Mesenchymal stem cell (in vitro differentiated cells and primary cell): ENCODE results near the gene TMEM179. TPM values are rescaled to one million over a fixed set of nuclear protein-coding genes. Genes with fewer than 3 reads are reported as not detected.
"Not testable (repeated sequence)": the region's sequence is repeated elsewhere in the genome, so short reads cannot be mapped to it uniquely, and the experiment has no call there.

Experiments used
- DNase-seq: peaks from one replicate; pipeline ENCODE4 v3.0.0-alpha.2; 2013
- H2AFZ ChIP-seq: one replicate; pipeline ENCODE4 v1.6.1; 2013; ENCODE audit warnings: low read depth, mild to moderate bottlenecking, control low read depth, inconsistent platforms, low read length, moderate library complexity
- H2AK5ac ChIP-seq: 2 replicates; pipeline ENCODE4 v1.6.1; 2013; ENCODE audit warnings: low read length, moderate library complexity, mild to moderate bottlenecking, inconsistent platforms; ENCODE audit not compliant: severe bottlenecking
- H2BK120ac ChIP-seq: one replicate; pipeline ENCODE4 v1.6.1; 2013; ENCODE audit warnings: low read depth, mild to moderate bottlenecking, inconsistent platforms, low read length, moderate library complexity
- H2BK12ac ChIP-seq, 2 experiments: one replicate each; pipeline ENCODE4 v1.6.1; 2013; ENCODE audit warnings: inconsistent platforms in 2 of 2, low read length in 2 of 2, mild to moderate bottlenecking in 2 of 2, moderate library complexity in 2 of 2, control low read depth in 1 of 2
- H2BK15ac ChIP-seq: one replicate; pipeline ENCODE4 v1.6.1; 2013; ENCODE audit warnings: mild to moderate bottlenecking, low read depth, inconsistent platforms; ENCODE audit not compliant: poor library complexity, severe bottlenecking
- H2BK5ac ChIP-seq: 2 replicates; pipeline ENCODE4 v1.6.1; 2013; ENCODE audit warnings: low read depth, mild to moderate bottlenecking, low read length, control low read depth, inconsistent platforms; ENCODE audit not compliant: poor library complexity, severe bottlenecking
- H3K14ac ChIP-seq, 2 experiments: one replicate each; pipeline ENCODE4 v1.6.1; 2013; ENCODE audit warnings: inconsistent platforms in 2 of 2, low read length in 2 of 2, control low read depth in 1 of 2, mild to moderate bottlenecking in 1 of 2, moderate library complexity in 1 of 2
- H3K18ac ChIP-seq, 2 experiments: one replicate each; pipeline ENCODE4 v1.6.1; 2013; ENCODE audit warnings: inconsistent platforms in 2 of 2, low read length in 2 of 2, control low read depth in 1 of 2, low read depth in 1 of 2, mild to moderate bottlenecking in 1 of 2
- H3K23ac ChIP-seq, 2 experiments: one replicate each; pipeline ENCODE4 v1.6.1; 2013; ENCODE audit warnings: inconsistent platforms in 2 of 2, low read length in 2 of 2, mild to moderate bottlenecking in 2 of 2, moderate library complexity in 2 of 2, control low read depth in 1 of 2
- H3K27ac ChIP-seq: 2 replicates; pipeline ENCODE4 v1.5.1; 2013; ENCODE audit warnings: mild to moderate bottlenecking, moderate library complexity, low read length, control low read depth, inconsistent platforms; ENCODE audit not compliant: poor library complexity, severe bottlenecking
- H3K27me3 ChIP-seq, 2 experiments: 2 replicates each; pipeline versions ENCODE4 v1.6.1 to v1.7.0; 2013; ENCODE audit warnings: low read length in 2 of 2, mild to moderate bottlenecking in 2 of 2, moderate library complexity in 2 of 2, control low read depth in 1 of 2, inconsistent platforms in 1 of 2; ENCODE audit not compliant: control insufficient read depth in 1 of 2, insufficient read depth in 1 of 2
- H3K36me3 ChIP-seq, 2 experiments: 2 replicates each; pipeline versions ENCODE4 v1.6.1 to v1.7.0; 2013; ENCODE audit warnings: low read length in 2 of 2, control low read depth in 1 of 2, inconsistent platforms in 1 of 2, low read depth in 1 of 2, mild to moderate bottlenecking in 1 of 2; ENCODE audit not compliant: insufficient read depth in 2 of 2, control insufficient read depth in 1 of 2
- H3K4ac ChIP-seq, 2 experiments: one replicate each; pipeline ENCODE4 v1.6.1; 2013; ENCODE audit warnings: inconsistent platforms in 2 of 2, low read length in 2 of 2, mild to moderate bottlenecking in 2 of 2, moderate library complexity in 2 of 2, control low read depth in 1 of 2, low read depth in 1 of 2
- H3K4me1 ChIP-seq: 2 replicates; pipeline ENCODE4 v1.6.1; 2013; ENCODE audit warnings: low read depth, low read length, control low read depth; ENCODE audit not compliant: control insufficient read depth, insufficient read depth
- H3K4me2 ChIP-seq: 2 replicates; pipeline ENCODE4 v1.6.1; 2013; ENCODE audit warnings: low read length, mild to moderate bottlenecking, inconsistent platforms; ENCODE audit not compliant: poor library complexity, severe bottlenecking
- H3K4me3 ChIP-seq, 2 experiments: 2 replicates each; pipeline versions ENCODE4 v1.5.1 to v1.7.0; 2013; ENCODE audit warnings: low read length in 2 of 2, mild to moderate bottlenecking in 2 of 2, control low read depth in 1 of 2, low read depth in 1 of 2; ENCODE audit not compliant: insufficient read depth in 1 of 2
- H3K79me1 ChIP-seq: replicated peaks from 2 replicates; pipeline ENCODE4 v1.6.1; 2013; ENCODE audit warnings: mild to moderate bottlenecking, control low read depth, low read length, inconsistent platforms; ENCODE audit not compliant: poor library complexity, severe bottlenecking
- H3K9ac ChIP-seq: 2 replicates; pipeline ENCODE4 v1.7.0; 2013; ENCODE audit warnings: mild to moderate bottlenecking, low read length, moderate library complexity
- H3K9me3 ChIP-seq: 2 replicates; pipeline ENCODE4 v1.7.0; 2013; ENCODE audit warnings: mild to moderate bottlenecking, low read length; ENCODE audit not compliant: control insufficient read depth
- H4K8ac ChIP-seq: one replicate; pipeline ENCODE4 v1.6.1; 2013; ENCODE audit warnings: inconsistent platforms, mild to moderate bottlenecking, low read length, moderate library complexity
- H4K91ac ChIP-seq: one replicate; pipeline ENCODE4 v1.6.1; 2013; ENCODE audit warnings: mild to moderate bottlenecking, low read length, inconsistent platforms
- WGBS: methylation state at CpG from one replicate; pipeline ENCODE4 v1.1.7; 2013; ENCODE audit warnings: mixed read lengths; 5-methylcytosine and 5-hydroxymethylcytosine counted together
- polyA plus RNA-seq, 2 experiments: library from polyadenylated mRNA; stranded (reverse); fragments of 200-250 nt; gene quantifications; one replicate each; pipeline ENCODE4 v1.2.3, GENCODE V29; 2013

The TMEM179 gene
- not detected for polyA plus RNA-seq (2013, experiment 1 of 2)
- not detected for polyA plus RNA-seq (2013, experiment 2 of 2)

GRCh38 chr14:104604458-104605449 lies at the start of gene TMEM179:
TSS of gene TMEM179 (minus strand) at chr14:104604772. CDS start at chr14:104604741, 31 bp downstream.
- H3K27me3 ChIP-seq: peaks cover 53 to 69% of the 10 kb centered on the region in 2 experiments
- 11% methylated on average over 77 of the region's 91 CpGs for WGBS
- peak within 1 kb of the TSS; percentile 27 for H3K4me2 ChIP-seq
- H3K79me1 ChIP-seq: no peaks in the 10 kb centered on the region
- H3K36me3 ChIP-seq: no peaks in the 10 kb centered on the region
- no peak within 1 kb of the TSS for H4K91ac ChIP-seq
- no peak within 1 kb of the TSS for H3K23ac ChIP-seq
- H3K18ac ChIP-seq: no peak within 1 kb of the TSS
- H3K9ac ChIP-seq: no peak within 1 kb of the TSS
- H3K4ac ChIP-seq: no peak within 1 kb of the TSS
- H2AFZ ChIP-seq: no peak within 1 kb of the TSS
- H2BK5ac ChIP-seq: no peak within 1 kb of the TSS
- H3K4me3 ChIP-seq: no peak within 1 kb of the TSS
- no peak within 1 kb of the TSS for H3K27ac ChIP-seq
- H3K14ac ChIP-seq: no peak within 1 kb of the TSS
- H2BK15ac ChIP-seq: no peak within 1 kb of the TSS
- no peaks in the 10 kb centered on the region for H3K9me3 ChIP-seq
- peaks cover 5% of the 10 kb centered on the region for H3K4me1 ChIP-seq
- H2AK5ac ChIP-seq: no peak within 1 kb of the TSS
- H2BK12ac ChIP-seq: no peak within 1 kb of the TSS
- H2BK120ac ChIP-seq: no peak within 1 kb of the TSS
- no peak within 1 kb of the TSS for H4K8ac ChIP-seq
- DNase-seq: peak; percentile 9

DNA sequence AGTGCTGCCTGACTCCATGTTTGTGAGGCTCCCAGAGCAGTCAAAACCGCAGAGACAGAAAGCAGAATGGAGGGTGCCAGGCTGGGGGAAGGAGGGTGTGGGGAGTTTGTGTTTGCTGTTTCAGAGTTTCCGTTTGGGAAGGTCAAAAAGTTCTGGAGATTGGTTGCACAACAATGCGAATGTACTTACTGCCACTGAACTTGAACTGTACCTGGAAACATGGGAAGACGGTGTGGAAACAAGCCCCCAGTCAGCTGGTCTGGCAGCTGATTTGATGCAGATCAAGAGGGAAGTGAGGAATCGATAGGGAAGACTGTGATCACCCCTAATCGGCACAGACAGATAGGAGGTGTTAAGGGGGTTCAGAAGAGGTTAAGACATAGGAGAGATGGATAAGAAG lies 49.5 kb upstream of the TMEM179 start:
- 92% methylated on average over 6 of the region's 6 CpGs for WGBS
- H2AFZ ChIP-seq: no peak overlapping the region
- H3K4me1 ChIP-seq: peaks cover 8% of the 10 kb centered on the region

DNA sequence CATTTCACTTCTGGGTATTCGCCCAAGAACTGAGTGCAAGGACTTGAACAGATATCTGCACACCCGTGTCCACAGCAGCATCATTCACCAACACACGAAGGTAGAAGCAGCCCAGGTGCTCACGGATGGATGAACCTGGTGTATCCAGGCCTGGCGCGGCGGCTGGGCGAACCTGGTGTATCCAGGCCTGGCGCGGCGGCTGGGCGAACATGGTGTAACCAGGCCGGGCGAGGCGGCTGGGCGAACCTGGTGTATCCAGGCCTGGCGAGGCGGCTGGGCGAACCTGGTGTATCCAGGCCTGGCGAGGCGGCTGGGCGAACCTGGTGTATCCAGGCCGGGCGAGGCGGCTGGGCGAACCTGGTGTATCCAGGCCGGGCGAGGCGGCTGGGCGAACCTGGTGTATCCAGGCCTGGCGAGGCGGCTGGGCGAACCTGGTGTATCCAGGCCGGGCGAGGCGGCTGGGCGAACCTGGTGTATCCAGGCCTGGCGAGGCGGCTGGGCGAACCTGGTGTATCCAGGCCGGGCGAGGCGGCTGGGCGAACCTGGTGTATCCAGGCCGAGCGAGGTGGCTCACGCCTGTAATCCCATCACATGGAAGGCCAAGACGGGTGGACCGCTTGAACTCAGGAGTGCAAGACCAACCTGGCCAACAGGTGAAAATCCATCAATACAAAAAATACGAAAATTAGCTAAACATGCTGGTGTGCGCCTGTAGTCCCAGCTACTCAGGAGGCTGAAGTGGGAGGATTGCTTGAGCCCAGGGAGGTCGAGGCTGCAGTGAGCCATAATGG lies 48.8 kb upstream of the TMEM179 start:
- not testable (repeated sequence) for H3K79me1 ChIP-seq, H2AK5ac ChIP-seq, H4K8ac ChIP-seq, DNase-seq, H3K23ac ChIP-seq, H3K36me3 ChIP-seq, H3K4me3 ChIP-seq, H2BK120ac ChIP-seq, H3K9ac ChIP-seq, H4K91ac ChIP-seq, H3K4me2 ChIP-seq, H3K4me1 ChIP-seq, H2AFZ ChIP-seq, H3K4ac ChIP-seq, H2BK5ac ChIP-seq, H3K14ac ChIP-seq, H3K9me3 ChIP-seq, H2BK12ac ChIP-seq, H2BK15ac ChIP-seq, H3K27ac ChIP-seq, H3K18ac ChIP-seq
- 97% methylated on average over 52 of the region's 52 CpGs for WGBS
- peaks cover 2 to 51% of the 10 kb centered on the region in 2 experiments for H3K27me3 ChIP-seq

More for the DNA sequence above, 49.5 kb upstream of the TMEM179 start:
- Histone ChIP-seq H3K4ac (no peak overlapping the region), H2BK120ac (no peak overlapping the region), H4K8ac (no peak overlapping the region), H2BK5ac (no peak overlapping the region), H3K4me2 (no peak overlapping the region), H2BK15ac (no peak overlapping the region), H3K27me3 (peaks cover 8 to 59% of the 10 kb centered on the region in 2 experiments), H3K79me1 (no peaks in the 10 kb centered on the region), H3K9me3 (no peaks in the 10 kb centered on the region), H3K36me3 (no peaks in the 10 kb centered on the region), H3K23ac (no peak overlapping the region), H3K4me3 (no peak overlapping the region), H4K91ac (no peak overlapping the region), H3K14ac (no peak overlapping the region), H3K27ac (no peak overlapping the region), H3K9ac (no peak overlapping the region), H2BK12ac (no peak overlapping the region), H3K18ac (no peak overlapping the region), H2AK5ac (no peak overlapping the region)
- DNase-seq: no peak

- Histone ChIP-seq H3K36me3 (no peaks in the 10 kb centered on the region), H3K4me1 (peaks cover 8% of the 10 kb centered on the region), H3K4me2 (no peak overlapping the region), H2BK15ac (no peak overlapping the region), H2BK5ac (no peak overlapping the region), H3K79me1 (no peaks in the 10 kb centered on the region), H3K23ac (no peak overlapping the region), H3K9ac (no peak overlapping the region), H2BK12ac (no peak overlapping the region), H3K27ac (no peak overlapping the region), H4K8ac (no peak overlapping the region), H3K18ac (no peak overlapping the region), H3K27me3 (peaks cover 0 to 43% of the 10 kb centered on the region in 2 experiments), H3K14ac (no peak overlapping the region), H3K4me3 (no peak overlapping the region), H2AK5ac (no peak overlapping the region), H4K91ac (no peak overlapping the region), H3K9me3 (no peaks in the 10 kb centered on the region), H3K4ac (no peak overlapping the region), H2BK120ac (no peak overlapping the region), H2AFZ (no peak overlapping the region)
- no peak for DNase-seq
- 96% methylated on average over 8 of the region's 9 CpGs for WGBS
Observed at GRCh38 chr14:104652386-104652785, 47.8 kb upstream of the TMEM179 start.
